WTC11 (cell line): Measurements from ENCODE around the gene IL12RB2.

Experiments used
- CREB1 ChIP-seq: sonication (generic); formaldehyde crosslinking; IDR thresholded peaks from 2 replicates; pipeline ENCODE4 v1.8.0; 2023; ENCODE audit warnings: mild to moderate bottlenecking, missing genetic modification reagents
- JUN ChIP-seq: sonication (generic); formaldehyde crosslinking; IDR thresholded peaks from 2 replicates; pipeline ENCODE4 v1.8.0; 2023; ENCODE audit warnings: mild to moderate bottlenecking, missing genetic modification reagents
- ZNF263 ChIP-seq: sonication (generic); formaldehyde crosslinking; IDR thresholded peaks from 2 replicates; pipeline ENCODE4 v1.8.1; 2022; ENCODE audit warnings: low read depth, mild to moderate bottlenecking, moderate library complexity, missing genetic modification reagents
- ZNF423 ChIP-seq: fragments of 250-450 bp; sonication (Bioruptor Pico); IDR thresholded peaks from 2 replicates; pipeline ENCODE4 v2.1.2; 2022; ENCODE audit warnings: mild to moderate bottlenecking, moderate library complexity
- TF ChIP-seq, protein P1 (sequence below): sonication (generic); formaldehyde crosslinking; IDR thresholded peaks from 2 replicates; pipeline ENCODE4 v1.8.1; 2022; ENCODE audit warnings: missing genetic modification reagents, borderline replicate concordance
- TF ChIP-seq, protein P2 (sequence below): sonication (generic); formaldehyde crosslinking; IDR thresholded peaks from 2 replicates; pipeline ENCODE4 v1.8.0; 2023; ENCODE audit warnings: missing genetic modification reagents
- TF ChIP-seq, protein P3 (sequence below): fragments of 200-600 bp; IDR thresholded peaks from 2 replicates; pipeline ENCODE4 v1.8.0; 2022; ENCODE audit warnings: antibody characterized with exemption
- TF ChIP-seq, protein P4 (sequence below): fragments of 250-450 bp; sonication (Bioruptor Pico); IDR thresholded peaks from 2 replicates; pipeline ENCODE4 v1.9.0; 2021; ENCODE audit warnings: moderate library complexity, mild to moderate bottlenecking, inconsistent platforms, borderline replicate concordance
- TF ChIP-seq, protein P5 (sequence below): sonication (generic); formaldehyde crosslinking; IDR thresholded peaks from 2 replicates; pipeline ENCODE4 v1.8.1; 2023; ENCODE audit warnings: mild to moderate bottlenecking, moderate library complexity, missing genetic modification reagents
- TF ChIP-seq, protein P6 (sequence below): sonication (generic); formaldehyde crosslinking; conservative IDR thresholded peaks from 2 replicates; pipeline ENCODE4 v1.8.1; 2023; ENCODE audit warnings: mild to moderate bottlenecking, low read depth, missing genetic modification reagents, moderate library complexity
- TF ChIP-seq, protein P7 (sequence below): sonication (generic); formaldehyde crosslinking; IDR thresholded peaks from 2 replicates; pipeline ENCODE4 v1.8.1; 2022; ENCODE audit warnings: mild to moderate bottlenecking, missing genetic modification reagents, moderate library complexity, borderline replicate concordance
- TF ChIP-seq, protein P8 (sequence below): sonication (generic); formaldehyde crosslinking; IDR thresholded peaks from 2 replicates; pipeline ENCODE4 v1.8.1; 2023; ENCODE audit warnings: mild to moderate bottlenecking, missing genetic modification reagents

DNA sequence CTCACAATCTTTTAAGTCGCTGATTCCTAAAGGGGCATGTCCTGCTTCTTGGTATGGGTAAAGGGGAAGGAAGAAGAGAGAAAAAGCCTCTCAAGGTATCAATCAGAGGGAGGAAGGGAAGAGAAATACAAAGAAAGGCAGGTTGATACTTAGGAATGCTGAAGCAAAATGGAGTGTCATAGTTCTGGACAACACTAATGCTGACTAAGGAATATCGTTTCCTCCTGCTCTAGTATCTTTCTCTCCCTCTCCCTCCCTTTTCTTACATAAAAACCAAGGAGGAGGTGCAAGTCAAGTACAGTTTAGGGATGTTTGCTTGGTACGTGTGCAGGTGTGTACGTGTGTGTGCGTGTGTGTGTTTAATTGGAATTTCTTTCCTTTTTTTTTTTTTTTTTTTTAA, 44.9 kb upstream of the IL12RB2 start:
- TF ChIP-seq, protein P1, sequence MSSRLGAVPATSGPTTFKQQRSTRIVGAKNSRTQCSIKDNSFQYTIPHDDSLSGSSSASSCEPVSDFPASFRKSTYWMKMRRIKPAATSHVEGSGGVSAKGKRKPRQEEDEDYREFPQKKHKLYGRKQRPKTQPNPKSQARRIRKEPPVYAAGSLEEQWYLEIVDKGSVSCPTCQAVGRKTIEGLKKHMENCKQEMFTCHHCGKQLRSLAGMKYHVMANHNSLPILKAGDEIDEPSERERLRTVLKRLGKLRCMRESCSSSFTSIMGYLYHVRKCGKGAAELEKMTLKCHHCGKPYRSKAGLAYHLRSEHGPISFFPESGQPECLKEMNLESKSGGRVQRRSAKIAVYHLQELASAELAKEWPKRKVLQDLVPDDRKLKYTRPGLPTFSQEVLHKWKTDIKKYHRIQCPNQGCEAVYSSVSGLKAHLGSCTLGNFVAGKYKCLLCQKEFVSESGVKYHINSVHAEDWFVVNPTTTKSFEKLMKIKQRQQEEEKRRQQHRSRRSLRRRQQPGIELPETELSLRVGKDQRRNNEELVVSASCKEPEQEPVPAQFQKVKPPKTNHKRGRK (CRISPR knock-in tag), result no peak
- TF ChIP-seq, protein P2, sequence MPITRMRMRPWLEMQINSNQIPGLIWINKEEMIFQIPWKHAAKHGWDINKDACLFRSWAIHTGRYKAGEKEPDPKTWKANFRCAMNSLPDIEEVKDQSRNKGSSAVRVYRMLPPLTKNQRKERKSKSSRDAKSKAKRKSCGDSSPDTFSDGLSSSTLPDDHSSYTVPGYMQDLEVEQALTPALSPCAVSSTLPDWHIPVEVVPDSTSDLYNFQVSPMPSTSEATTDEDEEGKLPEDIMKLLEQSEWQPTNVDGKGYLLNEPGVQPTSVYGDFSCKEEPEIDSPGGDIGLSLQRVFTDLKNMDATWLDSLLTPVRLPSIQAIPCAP (CRISPR knock-in tag), result no peak
- TF ChIP-seq, protein P3, sequence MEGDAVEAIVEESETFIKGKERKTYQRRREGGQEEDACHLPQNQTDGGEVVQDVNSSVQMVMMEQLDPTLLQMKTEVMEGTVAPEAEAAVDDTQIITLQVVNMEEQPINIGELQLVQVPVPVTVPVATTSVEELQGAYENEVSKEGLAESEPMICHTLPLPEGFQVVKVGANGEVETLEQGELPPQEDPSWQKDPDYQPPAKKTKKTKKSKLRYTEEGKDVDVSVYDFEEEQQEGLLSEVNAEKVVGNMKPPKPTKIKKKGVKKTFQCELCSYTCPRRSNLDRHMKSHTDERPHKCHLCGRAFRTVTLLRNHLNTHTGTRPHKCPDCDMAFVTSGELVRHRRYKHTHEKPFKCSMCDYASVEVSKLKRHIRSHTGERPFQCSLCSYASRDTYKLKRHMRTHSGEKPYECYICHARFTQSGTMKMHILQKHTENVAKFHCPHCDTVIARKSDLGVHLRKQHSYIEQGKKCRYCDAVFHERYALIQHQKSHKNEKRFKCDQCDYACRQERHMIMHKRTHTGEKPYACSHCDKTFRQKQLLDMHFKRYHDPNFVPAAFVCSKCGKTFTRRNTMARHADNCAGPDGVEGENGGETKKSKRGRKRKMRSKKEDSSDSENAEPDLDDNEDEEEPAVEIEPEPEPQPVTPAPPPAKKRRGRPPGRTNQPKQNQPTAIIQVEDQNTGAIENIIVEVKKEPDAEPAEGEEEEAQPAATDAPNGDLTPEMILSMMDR, result no peak
- TF ChIP-seq ZNF263 (CRISPR knock-in tag) (no peak), CREB1 (CRISPR knock-in tag) (no peak), ZNF423 (CRISPR knock-in tag) (no peak), JUN (no peak)
- TF ChIP-seq, protein P4, sequence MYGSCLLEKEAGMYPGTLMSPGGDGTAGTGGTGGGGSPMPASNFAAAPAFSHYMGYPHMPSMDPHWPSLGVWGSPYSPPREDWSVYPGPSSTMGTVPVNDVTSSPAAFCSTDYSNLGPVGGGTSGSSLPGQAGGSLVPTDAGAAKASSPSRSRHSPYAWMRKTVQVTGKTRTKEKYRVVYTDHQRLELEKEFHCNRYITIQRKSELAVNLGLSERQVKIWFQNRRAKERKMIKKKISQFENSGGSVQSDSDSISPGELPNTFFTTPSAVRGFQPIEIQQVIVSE, result no peak
- TF ChIP-seq, protein P5, sequence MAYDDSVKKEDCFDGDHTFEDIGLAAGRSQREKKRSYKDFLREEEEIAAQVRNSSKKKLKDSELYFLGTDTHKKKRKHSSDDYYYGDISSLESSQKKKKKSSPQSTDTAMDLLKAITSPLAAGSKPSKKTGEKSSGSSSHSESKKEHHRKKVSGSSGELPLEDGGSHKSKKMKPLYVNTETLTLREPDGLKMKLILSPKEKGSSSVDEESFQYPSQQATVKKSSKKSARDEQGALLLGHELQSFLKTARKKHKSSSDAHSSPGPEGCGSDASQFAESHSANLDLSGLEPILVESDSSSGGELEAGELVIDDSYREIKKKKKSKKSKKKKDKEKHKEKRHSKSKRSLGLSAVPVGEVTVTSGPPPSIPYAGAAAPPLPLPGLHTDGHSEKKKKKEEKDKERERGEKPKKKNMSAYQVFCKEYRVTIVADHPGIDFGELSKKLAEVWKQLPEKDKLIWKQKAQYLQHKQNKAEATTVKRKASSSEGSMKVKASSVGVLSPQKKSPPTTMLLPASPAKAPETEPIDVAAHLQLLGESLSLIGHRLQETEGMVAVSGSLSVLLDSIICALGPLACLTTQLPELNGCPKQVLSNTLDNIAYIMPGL, result no peak
- TF ChIP-seq, protein P6, sequence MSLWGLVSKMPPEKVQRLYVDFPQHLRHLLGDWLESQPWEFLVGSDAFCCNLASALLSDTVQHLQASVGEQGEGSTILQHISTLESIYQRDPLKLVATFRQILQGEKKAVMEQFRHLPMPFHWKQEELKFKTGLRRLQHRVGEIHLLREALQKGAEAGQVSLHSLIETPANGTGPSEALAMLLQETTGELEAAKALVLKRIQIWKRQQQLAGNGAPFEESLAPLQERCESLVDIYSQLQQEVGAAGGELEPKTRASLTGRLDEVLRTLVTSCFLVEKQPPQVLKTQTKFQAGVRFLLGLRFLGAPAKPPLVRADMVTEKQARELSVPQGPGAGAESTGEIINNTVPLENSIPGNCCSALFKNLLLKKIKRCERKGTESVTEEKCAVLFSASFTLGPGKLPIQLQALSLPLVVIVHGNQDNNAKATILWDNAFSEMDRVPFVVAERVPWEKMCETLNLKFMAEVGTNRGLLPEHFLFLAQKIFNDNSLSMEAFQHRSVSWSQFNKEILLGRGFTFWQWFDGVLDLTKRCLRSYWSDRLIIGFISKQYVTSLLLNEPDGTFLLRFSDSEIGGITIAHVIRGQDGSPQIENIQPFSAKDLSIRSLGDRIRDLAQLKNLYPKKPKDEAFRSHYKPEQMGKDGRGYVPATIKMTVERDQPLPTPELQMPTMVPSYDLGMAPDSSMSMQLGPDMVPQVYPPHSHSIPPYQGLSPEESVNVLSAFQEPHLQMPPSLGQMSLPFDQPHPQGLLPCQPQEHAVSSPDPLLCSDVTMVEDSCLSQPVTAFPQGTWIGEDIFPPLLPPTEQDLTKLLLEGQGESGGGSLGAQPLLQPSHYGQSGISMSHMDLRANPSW, result no peak
- TF ChIP-seq, protein P7, sequence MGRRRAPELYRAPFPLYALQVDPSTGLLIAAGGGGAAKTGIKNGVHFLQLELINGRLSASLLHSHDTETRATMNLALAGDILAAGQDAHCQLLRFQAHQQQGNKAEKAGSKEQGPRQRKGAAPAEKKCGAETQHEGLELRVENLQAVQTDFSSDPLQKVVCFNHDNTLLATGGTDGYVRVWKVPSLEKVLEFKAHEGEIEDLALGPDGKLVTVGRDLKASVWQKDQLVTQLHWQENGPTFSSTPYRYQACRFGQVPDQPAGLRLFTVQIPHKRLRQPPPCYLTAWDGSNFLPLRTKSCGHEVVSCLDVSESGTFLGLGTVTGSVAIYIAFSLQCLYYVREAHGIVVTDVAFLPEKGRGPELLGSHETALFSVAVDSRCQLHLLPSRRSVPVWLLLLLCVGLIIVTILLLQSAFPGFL (CRISPR knock-in tag), result no peak
- TF ChIP-seq, protein P8, sequence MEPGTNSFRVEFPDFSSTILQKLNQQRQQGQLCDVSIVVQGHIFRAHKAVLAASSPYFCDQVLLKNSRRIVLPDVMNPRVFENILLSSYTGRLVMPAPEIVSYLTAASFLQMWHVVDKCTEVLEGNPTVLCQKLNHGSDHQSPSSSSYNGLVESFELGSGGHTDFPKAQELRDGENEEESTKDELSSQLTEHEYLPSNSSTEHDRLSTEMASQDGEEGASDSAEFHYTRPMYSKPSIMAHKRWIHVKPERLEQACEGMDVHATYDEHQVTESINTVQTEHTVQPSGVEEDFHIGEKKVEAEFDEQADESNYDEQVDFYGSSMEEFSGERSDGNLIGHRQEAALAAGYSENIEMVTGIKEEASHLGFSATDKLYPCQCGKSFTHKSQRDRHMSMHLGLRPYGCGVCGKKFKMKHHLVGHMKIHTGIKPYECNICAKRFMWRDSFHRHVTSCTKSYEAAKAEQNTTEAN (CRISPR knock-in tag), result no peak
